HEK293T (cell line): ENCODE data around the gene PCDH9.

ENCODE experiments used
- CTBP1 ChIP-seq: fragments of 450-650 bp; IDR thresholded peaks from 2 replicates; pipeline ENCODE4 v1.6.1; 2016; ENCODE audit warnings: borderline replicate concordance
- ELF4 ChIP-seq: fragments of 450-650 bp; IDR thresholded peaks from 2 replicates; pipeline ENCODE4 v1.6.1; 2017; ENCODE audit warnings: antibody characterized with exemption
- FOXA1 ChIP-seq: fragments of 450-650 bp; IDR thresholded peaks from 2 replicates; pipeline ENCODE4 v1.6.1; 2016; ENCODE audit warnings: mild to moderate bottlenecking
- FOXK2 ChIP-seq: fragments of 450-650 bp; IDR thresholded peaks from 2 replicates; pipeline ENCODE4 v1.6.1; 2016; ENCODE audit warnings: mild to moderate bottlenecking
- L3MBTL2 ChIP-seq: fragments of 450-650 bp; conservative IDR thresholded peaks from 2 replicates; pipeline ENCODE4 v1.6.1; 2016; ENCODE audit warnings: mild to moderate bottlenecking
- LEF1 ChIP-seq: fragments of 450-650 bp; IDR thresholded peaks from 2 replicates; pipeline ENCODE4 v1.6.1; 2017; ENCODE audit warnings: mild to moderate bottlenecking, borderline replicate concordance
- SP1 ChIP-seq: fragments of 450-650 bp; IDR thresholded peaks from 2 replicates; pipeline ENCODE4 v1.6.1; 2017
- SUZ12 ChIP-seq: fragments of 450-650 bp; IDR thresholded peaks from 2 replicates; pipeline ENCODE4 v1.6.1; 2016; ENCODE audit warnings: mild to moderate bottlenecking
- TARDBP ChIP-seq: fragments of 450-650 bp; IDR thresholded peaks from 2 replicates; pipeline ENCODE4 v1.6.1; 2016
- ZNF384 ChIP-seq: fragments of 450-650 bp; IDR thresholded peaks from 2 replicates; pipeline ENCODE4 v1.6.1; 2016
- TF ChIP-seq, protein P1 (sequence below): fragments of 450-650 bp; IDR thresholded peaks from 2 replicates; pipeline ENCODE4 v1.6.1; 2016

DNA sequence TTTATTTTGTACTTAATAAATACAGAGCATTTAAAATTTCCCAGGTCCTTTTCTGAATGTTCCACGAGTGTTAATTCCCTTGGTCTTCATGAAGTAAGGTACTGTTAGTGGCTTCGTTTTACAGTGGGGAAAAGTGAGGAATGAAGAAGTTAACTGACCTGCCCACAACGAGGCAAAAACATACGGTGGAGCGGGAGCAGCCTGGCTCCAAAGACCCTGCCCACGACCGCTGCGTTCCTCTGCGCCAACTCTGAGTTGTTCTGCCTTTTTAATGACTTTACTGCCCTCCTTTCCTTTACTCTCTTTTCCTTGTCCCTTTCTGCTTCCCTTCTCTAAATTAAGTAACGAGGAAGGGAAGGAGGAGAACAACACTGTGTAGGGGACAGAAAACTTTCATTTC is 392.9 kb downstream of the PCDH9 start:
- TF ChIP-seq TARDBP (no peak), FOXA1 (no peak), SUZ12 (no peak), ZNF384 (no peak), SP1 (no peak), FOXK2 (no peak), L3MBTL2 (no peak), ELF4 (no peak), LEF1 (no peak), CTBP1 (no peak)
- TF ChIP-seq, protein P1, sequence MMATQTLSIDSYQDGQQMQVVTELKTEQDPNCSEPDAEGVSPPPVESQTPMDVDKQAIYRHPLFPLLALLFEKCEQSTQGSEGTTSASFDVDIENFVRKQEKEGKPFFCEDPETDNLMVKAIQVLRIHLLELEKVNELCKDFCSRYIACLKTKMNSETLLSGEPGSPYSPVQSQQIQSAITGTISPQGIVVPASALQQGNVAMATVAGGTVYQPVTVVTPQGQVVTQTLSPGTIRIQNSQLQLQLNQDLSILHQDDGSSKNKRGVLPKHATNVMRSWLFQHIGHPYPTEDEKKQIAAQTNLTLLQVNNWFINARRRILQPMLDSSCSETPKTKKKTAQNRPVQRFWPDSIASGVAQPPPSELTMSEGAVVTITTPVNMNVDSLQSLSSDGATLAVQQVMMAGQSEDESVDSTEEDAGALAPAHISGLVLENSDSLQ: no peak
